SK-N-MC (cell line): ENCODE data around the gene CTTNBP2.
A peak's percentile ranks its signal among the peaks of the same experiment; 100 is the strongest.
"Not testable (repeated sequence)": the region's sequence is repeated elsewhere in the genome, so short reads cannot be mapped to it uniquely, and the experiment has no call there.

Experiments used
- DNase-seq: peaks from one replicate; pipeline ENCODE4 v3.0.0-alpha.2; 2011; ENCODE audit warnings: low read depth, low spot score
- H3K27ac ChIP-seq: fragments of 200-600 bp; sonication (generic); 2 replicates; pipeline ENCODE4 v1.5.1; 2016; ENCODE audit warnings: mixed run types
- H3K36me3 ChIP-seq: fragments of 200-600 bp; sonication (generic); 2 replicates; pipeline ENCODE4 v1.6.1; 2017; ENCODE audit warnings: antibody characterized with exemption, low read length, mixed read lengths; ENCODE audit not compliant: insufficient read depth
- H3K4me3 ChIP-seq: fragments of 200-600 bp; sonication (generic); 2 replicates; pipeline ENCODE4 v1.5.1; 2016
- H3K9ac ChIP-seq: fragments of 200-600 bp; sonication (generic); 2 replicates; pipeline ENCODE4 v1.8.0; 2017; ENCODE audit warnings: mixed run types, mixed read lengths; ENCODE audit not compliant: insufficient read length
- H3K9me3 ChIP-seq: fragments of 200-600 bp; sonication (generic); 2 replicates; pipeline ENCODE4 v1.6.1; 2017; ENCODE audit warnings: low read depth, mild to moderate bottlenecking, antibody characterized with exemption, low read length, moderate library complexity, mixed read lengths
- EZH2 ChIP-seq: fragments of 200-600 bp; sonication (generic); IDR thresholded peaks from one replicate; pipeline ENCODE4 v1.6.1; 2017; ENCODE audit warnings: antibody characterized with exemption
- FOXP2 ChIP-seq: optimal IDR thresholded peaks from 2 replicates; pipeline ENCODE3; 2011; ENCODE audit warnings: mild to moderate bottlenecking, moderate library complexity; ENCODE audit not compliant: insufficient read depth; ENCODE audit errors: extremely low read length, control extremely low read depth
- POLR2AphosphoS5 ChIP-seq: IDR thresholded peaks from 2 replicates; pipeline ENCODE4 v1.6.1; 2012; ENCODE audit warnings: mild to moderate bottlenecking, low read depth, low read length, borderline replicate concordance

The CTTNBP2 gene

DNA sequence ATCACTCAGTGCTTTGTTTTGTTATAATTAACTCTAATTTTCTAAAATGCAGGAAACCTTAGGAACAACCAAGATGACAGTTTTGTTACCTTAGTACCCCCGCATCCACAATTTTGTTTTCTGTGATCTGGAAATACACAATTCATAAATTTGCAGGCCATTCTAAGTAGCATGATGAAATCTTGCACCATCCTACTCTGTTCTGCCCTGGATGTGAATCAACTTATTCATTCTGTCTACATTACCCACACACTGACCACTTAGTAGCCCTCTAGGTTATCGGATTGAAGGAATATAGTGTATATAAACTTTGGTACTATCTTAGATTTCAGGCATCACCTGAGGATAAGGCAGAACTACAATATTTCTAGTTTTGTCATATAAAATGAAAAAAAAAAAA is 155.9 kb downstream of the CTTNBP2 start:
- Histone ChIP-seq H3K9ac (peak overlapping the region; percentile 35), H3K9me3 (no peaks in the 10 kb centered on the region), H3K4me3 (no peak overlapping the region), H3K27ac (no peak overlapping the region), H3K36me3 (peaks cover 8% of the 10 kb centered on the region; the same call in 1 of the 2 replicates)
- TF ChIP-seq EZH2, result no peak
- no peak for TF ChIP-seq POLR2AphosphoS5
- no peak for TF ChIP-seq FOXP2
- DNase-seq, result no peak

DNA sequence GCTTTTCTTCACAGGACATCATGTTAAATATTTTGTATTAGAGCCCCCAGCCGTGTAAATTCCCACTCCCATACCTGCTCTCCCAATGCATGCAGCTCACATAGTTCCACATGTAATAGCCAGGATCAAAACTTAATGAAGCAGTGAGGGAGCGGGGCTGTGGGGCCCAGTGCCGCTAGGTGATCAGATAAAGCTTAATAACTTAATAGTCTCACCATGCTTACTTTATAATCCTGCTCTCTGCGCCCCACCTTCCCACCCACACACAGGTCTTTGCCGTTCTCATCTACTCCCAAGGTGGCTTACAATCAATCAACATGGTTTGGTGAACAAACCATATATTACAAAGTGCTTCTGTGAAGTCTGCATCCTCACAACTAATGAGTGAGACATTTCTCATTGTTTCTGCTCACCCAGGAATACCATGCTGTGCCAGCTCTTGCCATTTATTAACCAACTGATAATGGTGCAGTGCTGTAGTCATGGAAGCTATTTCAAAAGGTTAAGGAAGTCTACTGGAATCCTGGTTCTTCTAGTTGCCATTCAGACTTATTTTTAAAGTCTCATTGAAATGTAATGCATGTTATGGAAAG is 156.4 kb downstream of the CTTNBP2 start:
- Histone ChIP-seq H3K9me3 (no peaks in the 10 kb centered on the region), H3K27ac (no peak overlapping the region), H3K36me3 (peaks cover 8% of the 10 kb centered on the region; the same call in 1 of the 2 replicates), H3K4me3 (no peak overlapping the region), H3K9ac (no peak overlapping the region)
- no peak for DNase-seq
- no peak for TF ChIP-seq EZH2
- no peak for TF ChIP-seq FOXP2
- TF ChIP-seq POLR2AphosphoS5, result no peak

DNA sequence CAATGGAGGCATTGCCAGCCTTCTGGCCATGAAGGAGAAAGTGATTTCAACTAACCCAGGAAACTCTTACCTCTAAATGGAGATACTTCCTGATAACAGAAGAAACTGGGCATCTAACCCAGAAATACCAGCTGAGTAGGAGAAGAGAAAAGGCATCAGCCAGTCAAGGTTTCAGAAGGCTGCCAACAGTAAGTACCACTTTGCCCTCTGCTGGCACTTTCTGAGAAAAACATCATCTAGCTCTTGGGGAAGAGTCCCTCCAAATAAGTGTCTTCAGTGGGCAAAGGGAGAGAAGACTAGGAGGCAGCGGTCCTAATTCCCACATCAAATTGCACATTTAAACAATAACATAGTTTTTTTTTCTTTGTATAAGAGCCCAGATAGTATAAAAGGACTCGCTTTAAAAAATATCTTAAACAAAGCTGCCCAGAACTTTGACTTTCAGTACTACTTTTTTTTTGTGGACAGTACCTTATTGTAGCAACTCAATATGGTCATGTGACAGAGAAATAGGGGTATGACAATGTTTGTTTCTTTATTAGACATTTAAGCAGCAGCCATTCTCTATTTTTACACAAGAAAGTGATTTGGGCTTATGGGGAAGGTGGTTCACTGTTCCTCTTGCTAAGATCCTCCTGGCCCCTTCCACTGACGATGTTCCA is 157.3 kb downstream of the CTTNBP2 start:
- H3K9me3 ChIP-seq, result no peaks in the 10 kb centered on the region
- DNase-seq, result peak; percentile 30

DNA sequence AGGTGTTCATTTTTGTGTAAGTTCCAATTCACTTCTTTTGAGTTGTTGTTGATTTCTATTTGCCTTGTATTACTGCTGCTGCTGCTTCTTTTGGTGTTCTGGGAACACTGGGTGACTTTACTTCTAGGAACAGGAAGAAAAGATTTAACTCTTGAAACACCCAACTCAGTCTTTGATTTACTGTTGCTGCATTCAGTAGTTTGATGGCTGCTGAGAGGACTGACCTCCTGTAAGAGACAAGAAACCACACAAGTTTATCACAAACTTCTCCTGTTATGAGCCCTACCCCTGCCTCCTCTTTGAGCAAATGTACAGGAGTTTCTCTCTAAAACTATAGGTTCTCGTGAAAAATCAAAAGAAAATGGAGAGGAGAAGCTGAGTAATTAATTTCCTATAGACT is 161.7 kb downstream of the CTTNBP2 start:
- Histone ChIP-seq H3K36me3 (no peaks in the 10 kb centered on the region; the same call in 1 of the 2 replicates), H3K9ac (no peak overlapping the region), H3K9me3 (no peaks in the 10 kb centered on the region), H3K27ac (no peak overlapping the region), H3K4me3 (no peak overlapping the region)
- TF ChIP-seq EZH2, result no peak
- TF ChIP-seq POLR2AphosphoS5, result no peak
- TF ChIP-seq FOXP2, result no peak
- no peak for DNase-seq

More for the DNA sequence above, 157.3 kb downstream of the CTTNBP2 start:
- H3K27ac ChIP-seq, result no peak overlapping the region
- no peak overlapping the region for H3K4me3 ChIP-seq
- TF ChIP-seq FOXP2 (no peak), EZH2 (no peak), POLR2AphosphoS5 (no peak)
- H3K9ac ChIP-seq, result no peak overlapping the region
- H3K36me3 ChIP-seq, result peaks cover 6% of the 10 kb centered on the region

DNA sequence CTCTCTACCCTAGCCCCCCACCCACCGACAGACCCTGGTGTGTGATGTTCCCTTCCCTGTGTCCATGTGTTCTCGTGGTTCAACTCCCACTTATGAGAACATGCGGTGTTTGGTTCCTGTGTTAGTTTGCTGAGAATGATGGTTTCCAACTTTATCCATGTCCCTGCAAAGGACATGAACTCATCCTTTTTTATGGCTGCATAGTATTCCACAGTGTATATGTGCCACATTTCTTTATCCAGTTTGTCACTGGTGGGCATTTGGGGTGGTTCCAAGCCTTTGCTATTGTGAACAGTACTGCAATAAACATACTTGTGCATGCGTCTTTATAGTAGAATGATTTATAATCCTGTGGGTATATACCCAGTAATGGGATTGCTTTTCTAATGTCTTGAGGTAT is 165.1 kb downstream of the CTTNBP2 start:
- DNase-seq, H3K9me3 ChIP-seq, H3K27ac ChIP-seq, H3K4me3 ChIP-seq, H3K9ac ChIP-seq, H3K36me3 ChIP-seq: not testable (repeated sequence)

DNA sequence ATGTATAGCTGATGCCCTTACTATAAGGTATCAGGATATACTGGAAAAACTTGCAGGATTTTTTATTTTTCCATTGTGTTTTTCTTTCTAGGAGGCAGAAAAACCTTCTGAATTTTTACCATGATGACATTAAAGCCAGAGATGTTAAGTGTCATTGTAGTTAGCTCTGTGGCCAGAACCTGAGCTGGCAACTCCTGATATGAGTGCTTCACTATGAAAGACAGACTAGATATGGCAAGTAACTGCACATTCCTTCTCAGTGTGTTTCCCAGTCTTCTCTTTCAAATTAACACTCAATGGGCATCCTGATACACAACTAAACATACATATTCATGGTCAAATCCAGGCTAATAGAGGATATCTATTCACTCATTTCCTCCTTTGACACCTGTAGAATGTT is 166.2 kb downstream of the CTTNBP2 start:
- Histone ChIP-seq H3K9me3 (no peaks in the 10 kb centered on the region), H3K4me3 (no peak overlapping the region), H3K36me3 (no peaks in the 10 kb centered on the region; the same call in 1 of the 2 replicates), H3K27ac (no peak overlapping the region), H3K9ac (no peak overlapping the region)
- TF ChIP-seq FOXP2, result no peak
- no peak for TF ChIP-seq POLR2AphosphoS5
- no peak for TF ChIP-seq EZH2
- no peak for DNase-seq

DNA sequence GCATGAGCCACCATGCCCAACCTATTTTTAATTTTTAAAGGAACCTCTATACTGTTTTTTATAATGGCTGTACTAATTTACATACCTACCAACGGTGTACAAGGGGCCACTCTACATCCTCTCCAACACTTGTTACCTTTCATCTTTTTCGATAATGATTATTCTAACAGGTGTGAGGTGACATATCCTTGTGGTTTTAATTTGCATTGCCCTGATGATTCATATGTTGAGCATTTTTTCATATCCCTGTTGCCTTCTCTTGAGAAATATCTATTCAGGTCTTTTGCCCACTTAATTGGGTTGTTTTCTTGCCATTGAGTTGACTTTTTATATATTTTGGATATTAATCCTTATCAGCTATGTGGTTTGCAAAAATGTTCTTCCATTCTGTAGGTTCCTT is 167.0 kb downstream of the CTTNBP2 start:
- Histone ChIP-seq H3K27ac (no peak overlapping the region), H3K9ac (no peak overlapping the region), H3K4me3 (no peak overlapping the region), H3K9me3 (no peaks in the 10 kb centered on the region), H3K36me3 (no peaks in the 10 kb centered on the region; the same call in 1 of the 2 replicates)
- DNase-seq, result no peak
- TF ChIP-seq FOXP2 (no peak), POLR2AphosphoS5 (no peak), EZH2 (no peak)

DNA sequence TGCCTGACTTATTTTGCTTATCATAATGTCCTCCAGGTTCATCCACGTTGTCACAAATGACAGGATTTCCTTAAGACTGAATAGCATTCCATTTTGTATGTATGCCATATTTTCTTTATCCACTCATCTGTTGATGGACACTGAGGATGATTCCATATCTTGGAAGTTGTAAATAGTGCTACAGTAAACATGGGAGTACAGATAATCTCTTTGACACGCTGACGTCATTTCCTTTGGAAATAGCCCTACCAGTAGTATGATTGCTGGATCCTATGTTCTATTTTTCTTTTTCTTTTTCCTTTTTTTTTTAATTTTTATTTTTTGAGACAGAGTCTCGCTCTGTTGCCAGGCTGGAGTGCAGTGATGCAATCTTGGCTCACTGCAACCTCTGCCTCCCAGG is 167.6 kb downstream of the CTTNBP2 start:
- H3K27ac ChIP-seq, result no peak overlapping the region
- no peak overlapping the region for H3K4me3 ChIP-seq
- DNase-seq, result no peak
- H3K9me3 ChIP-seq, result no peaks in the 10 kb centered on the region
- TF ChIP-seq EZH2, result no peak
- no peak for TF ChIP-seq POLR2AphosphoS5
- no peak overlapping the region for H3K9ac ChIP-seq
- H3K36me3 ChIP-seq, result no peaks in the 10 kb centered on the region

DNA sequence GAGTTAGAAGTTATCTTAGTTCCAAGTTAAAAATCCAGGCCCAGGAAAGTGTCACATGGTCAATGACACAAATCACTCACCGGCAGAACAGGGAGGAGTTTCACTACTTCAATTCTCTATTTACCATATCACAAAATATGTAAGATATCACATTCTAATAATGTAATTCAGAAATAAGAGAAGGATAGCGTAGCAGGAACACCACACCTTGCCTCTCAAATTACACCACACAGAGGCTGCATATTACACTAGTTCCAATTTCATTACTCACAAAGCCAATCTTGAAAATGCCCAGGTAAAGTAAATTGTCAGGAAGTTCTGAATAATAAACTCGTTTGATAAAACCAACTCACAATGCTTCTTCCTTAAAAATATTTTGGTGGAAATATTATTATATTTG is 169.2 kb downstream of the CTTNBP2 start:
- Histone ChIP-seq H3K9ac (no peak overlapping the region), H3K4me3 (no peak overlapping the region), H3K9me3 (no peaks in the 10 kb centered on the region), H3K27ac (no peak overlapping the region), H3K36me3 (no peaks in the 10 kb centered on the region)
- TF ChIP-seq EZH2 (no peak), FOXP2 (no peak), POLR2AphosphoS5 (no peak)
- no peak for DNase-seq
